ENCODE results near the gene PTPRD. TPM values are rescaled to one million over a fixed set of nuclear protein-coding genes. Genes with fewer than 3 reads are reported as not detected.

PTPRD gene
- total RNA-seq, 1 experiment from 2014 or later = 0.02 TPM

GRCh38 chr9:8489835-8490234 is 2123.0 kb downstream of the PTPRD start:
- Histone ChIP-seq H3K9me3 (ENCODE audit: control insufficient read depth in 1 of 2, insufficient read depth in 1 of 2, low read depth in 1 of 2, low read length in 2 of 2) (peaks cover 21 to 43% of the 10 kb centered on the region in 2 experiments; a peak in 3 of 4 replicates), H3K9me2 (ENCODE audit: insufficient read depth) (no peaks in the 10 kb centered on the region), H3K79me2 (ENCODE audit: insufficient read depth, low read length) (no peaks in the 10 kb centered on the region), H4K20me1 (ENCODE audit: insufficient read depth) (no peaks in the 10 kb centered on the region), H3K36me3 (ENCODE audit: control insufficient read depth in 1 of 2, insufficient read depth in 2 of 2, low read length in 2 of 2) (no peaks in the 10 kb centered on the region), H3K4me1 (ENCODE audit: control insufficient read depth in 1 of 2, insufficient read depth in 2 of 2, low read length in 2 of 2) (no peaks in the 10 kb centered on the region), H3K4me3 (replicated peaks in 1 of 2; ENCODE audit: low read depth in 1 of 2, low read length in 2 of 2) (no peak overlapping the region), H3K9ac (ENCODE audit: low read length) (no peak overlapping the region), H3K27me3 (ENCODE audit: insufficient read depth, low read length) (no peaks in the 10 kb centered on the region), H3K4me2 (ENCODE audit: low read length) (no peak overlapping the region), H2AFZ (ENCODE audit: low read depth, low read length, poor library complexity, severe bottlenecking) (no peak overlapping the region), H3K27ac (ENCODE audit: low read depth, low read length) (no peak overlapping the region)
- no peak for TF ChIP-seq REST (IDR thresholded peaks at IDR 0.05; ENCODE audit: low read depth)
- TF ChIP-seq EZH2 (IDR thresholded peaks at IDR 0.05) = no peak
- no peak for TF ChIP-seq FOSL1 (IDR thresholded peaks at IDR 0.05; ENCODE audit: low read depth)
- TF ChIP-seq RAD21 (IDR thresholded peaks at IDR 0.05; ENCODE audit: low read depth) = no peak
- no peak for TF ChIP-seq MAX (IDR thresholded peaks at IDR 0.05)
- TF ChIP-seq CBX3 (IDR thresholded peaks at IDR 0.05; ENCODE audit: low read depth) = no peak
- TF ChIP-seq ZNF274 (IDR thresholded peaks at IDR 0.05; ENCODE audit: low read depth, low read length) = no peak
- TF ChIP-seq CEBPB (IDR thresholded peaks at IDR 0.05; ENCODE audit: low read depth) = no peak
- DNase-seq (ENCODE audit: low read depth, low spot score) (no peak), ATAC-seq (no peak)
- RAD21 ChIA-PET (ENCODE audit: low non-redundant PET in 1 of 2, low total read pairs in 2 of 2, uncharacterized antibody in 2 of 2, unreplicated experiment in 2 of 2) = no interaction called here
- CTCF ChIA-PET = no interaction called here
- POLR2A ChIA-PET = no interaction called here
- intact Hi-C loops (cut with micrococcal nuclease) = no loop called here
- no TSS peak for BruUV-seq (replicated peaks)
